MM.1S (cell line): ENCODE data around the gene SLC37A3.

Source experiments
- DNase-seq: peaks from one replicate; pipeline ENCODE4 v3.0.0-alpha.2; 2015
- H2AFZ ChIP-seq: fragments of 300-600 bp; sonication (generic); 2 replicates; pipeline ENCODE4 v1.6.0; 2016; ENCODE audit warnings: antibody characterized with exemption, low read length
- H3F3A ChIP-seq: fragments of 300-600 bp; sonication (generic); 2 replicates; pipeline ENCODE4 v1.6.1; 2016; ENCODE audit warnings: mild to moderate bottlenecking, antibody characterized with exemption, low read length, moderate library complexity, mixed read lengths; ENCODE audit not compliant: insufficient read depth
- H3K27ac ChIP-seq: fragments of 300-600 bp; sonication (generic); 2 replicates; pipeline ENCODE4 v1.5.1; 2016; ENCODE audit warnings: mild to moderate bottlenecking, low read length
- H3K27me3 ChIP-seq: fragments of 300-600 bp; sonication (generic); replicated peaks from 2 replicates; pipeline ENCODE4 v1.6.0; 2016; ENCODE audit warnings: low read length; ENCODE audit not compliant: insufficient read depth
- H3K36me3 ChIP-seq: fragments of 300-600 bp; sonication (generic); replicated peaks from 2 replicates; pipeline ENCODE4 v1.6.1; 2016; ENCODE audit warnings: mild to moderate bottlenecking, low read length, mixed read lengths; ENCODE audit not compliant: insufficient read depth
- H3K4me1 ChIP-seq: fragments of 300-600 bp; sonication (generic); 2 replicates; pipeline ENCODE4 v1.6.1; 2016; ENCODE audit warnings: low read length, mixed read lengths
- H3K4me2 ChIP-seq: fragments of 300-600 bp; sonication (generic); 2 replicates; pipeline ENCODE4 v1.6.0; 2016; ENCODE audit warnings: low read depth, low read length
- H3K4me3 ChIP-seq: fragments of 300-600 bp; sonication (generic); 2 replicates; pipeline ENCODE4 v1.5.1; 2016; ENCODE audit warnings: low read length, mixed read lengths
- H3K79me2 ChIP-seq: fragments of 300-600 bp; sonication (generic); 2 replicates; pipeline ENCODE4 v1.6.1; 2016; ENCODE audit warnings: mixed run types, low read length, mixed read lengths
- H3K9ac ChIP-seq: fragments of 300-600 bp; sonication (generic); 2 replicates; pipeline ENCODE4 v1.6.1; 2016; ENCODE audit warnings: low read length, mixed read lengths
- H3K9me2 ChIP-seq: fragments of 300-600 bp; sonication (generic); replicated peaks from 2 replicates; pipeline ENCODE4 v1.6.1; 2016; ENCODE audit warnings: mild to moderate bottlenecking, low read length, mixed read lengths; ENCODE audit not compliant: insufficient read depth
- H3K9me3 ChIP-seq: fragments of 300-600 bp; sonication (generic); replicated peaks from 2 replicates; pipeline ENCODE4 v1.6.1; 2016; ENCODE audit warnings: mild to moderate bottlenecking, low read length, mixed read lengths; ENCODE audit not compliant: insufficient read depth
- H4K20me1 ChIP-seq: fragments of 300-600 bp; sonication (generic); 2 replicates; pipeline ENCODE4 v1.6.1; 2016; ENCODE audit warnings: mild to moderate bottlenecking, low read length, moderate library complexity, mixed read lengths; ENCODE audit not compliant: insufficient read depth
- EZH2 ChIP-seq: fragments of 300-600 bp; sonication (generic); optimal IDR thresholded peaks from 2 replicates; pipeline ENCODE3; 2017; ENCODE audit warnings: low read depth, mild to moderate bottlenecking, antibody characterized with exemption, low read length, mixed read lengths
- EZH2phosphoT487 ChIP-seq: fragments of 300-600 bp; sonication (generic); IDR thresholded peaks from 2 replicates; pipeline ENCODE4 v1.6.1; 2018; ENCODE audit warnings: antibody characterized with exemption, low read length
- TF ChIP-seq, protein P1 (sequence below): fragments of 300-600 bp; sonication (generic); IDR thresholded peaks from 2 replicates; pipeline ENCODE4 v1.5.1; 2016; ENCODE audit warnings: antibody characterized with exemption, low read length, mixed read lengths

Gene SLC37A3

GRCh38 chr7:140367528-140367927 is 30.8 kb downstream of the SLC37A3 start:
- Histone ChIP-seq H3K27me3 (no peaks in the 10 kb centered on the region), H3K9me2 (no peaks in the 10 kb centered on the region), H2AFZ (no peak overlapping the region), H3K4me1 (no peaks in the 10 kb centered on the region), H3K9ac (no peak overlapping the region), H3K4me3 (no peak overlapping the region), H3K36me3 (no peaks in the 10 kb centered on the region), H3F3A (no peaks in the 10 kb centered on the region), H4K20me1 (no peaks in the 10 kb centered on the region), H3K79me2 (no peaks in the 10 kb centered on the region), H3K4me2 (no peak overlapping the region), H3K27ac (no peak overlapping the region), H3K9me3 (no peaks in the 10 kb centered on the region)
- no peak for TF ChIP-seq EZH2
- TF ChIP-seq EZH2phosphoT487: no peak
- TF ChIP-seq, protein P1, sequence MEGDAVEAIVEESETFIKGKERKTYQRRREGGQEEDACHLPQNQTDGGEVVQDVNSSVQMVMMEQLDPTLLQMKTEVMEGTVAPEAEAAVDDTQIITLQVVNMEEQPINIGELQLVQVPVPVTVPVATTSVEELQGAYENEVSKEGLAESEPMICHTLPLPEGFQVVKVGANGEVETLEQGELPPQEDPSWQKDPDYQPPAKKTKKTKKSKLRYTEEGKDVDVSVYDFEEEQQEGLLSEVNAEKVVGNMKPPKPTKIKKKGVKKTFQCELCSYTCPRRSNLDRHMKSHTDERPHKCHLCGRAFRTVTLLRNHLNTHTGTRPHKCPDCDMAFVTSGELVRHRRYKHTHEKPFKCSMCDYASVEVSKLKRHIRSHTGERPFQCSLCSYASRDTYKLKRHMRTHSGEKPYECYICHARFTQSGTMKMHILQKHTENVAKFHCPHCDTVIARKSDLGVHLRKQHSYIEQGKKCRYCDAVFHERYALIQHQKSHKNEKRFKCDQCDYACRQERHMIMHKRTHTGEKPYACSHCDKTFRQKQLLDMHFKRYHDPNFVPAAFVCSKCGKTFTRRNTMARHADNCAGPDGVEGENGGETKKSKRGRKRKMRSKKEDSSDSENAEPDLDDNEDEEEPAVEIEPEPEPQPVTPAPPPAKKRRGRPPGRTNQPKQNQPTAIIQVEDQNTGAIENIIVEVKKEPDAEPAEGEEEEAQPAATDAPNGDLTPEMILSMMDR: no peak
- no peak for DNase-seq

GRCh38 chr7:140364819-140365218 is 33.5 kb downstream of the SLC37A3 start:
- Histone ChIP-seq H4K20me1 (no peaks in the 10 kb centered on the region), H3K36me3 (no peaks in the 10 kb centered on the region), H3F3A (no peaks in the 10 kb centered on the region), H3K9me2 (no peaks in the 10 kb centered on the region), H2AFZ (no peak overlapping the region), H3K79me2 (no peaks in the 10 kb centered on the region), H3K27me3 (no peaks in the 10 kb centered on the region), H3K4me2 (no peak overlapping the region), H3K4me3 (no peak overlapping the region), H3K27ac (no peak overlapping the region), H3K9me3 (no peaks in the 10 kb centered on the region), H3K4me1 (no peaks in the 10 kb centered on the region), H3K9ac (no peak overlapping the region)
- TF ChIP-seq EZH2phosphoT487 (no peak), EZH2 (no peak)
- TF ChIP-seq, protein P1: no peak
- no peak for DNase-seq

GRCh38 chr7:140360697-140361229 is 37.6 kb downstream of the SLC37A3 start:
- Histone ChIP-seq H3K79me2 (no peaks in the 10 kb centered on the region), H3K27me3 (no peaks in the 10 kb centered on the region), H3K4me3 (no peak overlapping the region), H2AFZ (no peak overlapping the region), H3K4me1 (no peaks in the 10 kb centered on the region; the same call in 1 of the 2 replicates), H3K36me3 (no peaks in the 10 kb centered on the region), H3K9me2 (no peaks in the 10 kb centered on the region), H3K9ac (no peak overlapping the region), H3K9me3 (no peaks in the 10 kb centered on the region), H3K27ac (no peak overlapping the region), H3K4me2 (no peak overlapping the region), H3F3A (no peaks in the 10 kb centered on the region), H4K20me1 (no peaks in the 10 kb centered on the region)
- TF ChIP-seq EZH2phosphoT487 (no peak), EZH2 (no peak)
- TF ChIP-seq, protein P1: no peak
- DNase-seq: no peak
